Nephron progenitor cell (in vitro differentiated cells): Measurements from ENCODE around the gene UBE2D2.
A peak's percentile ranks its signal among the peaks of the same experiment; 100 is the strongest.

Experiments
- DNase-seq: peaks from one replicate; pipeline ENCODE4 v3.0.0; 2021
- H3K27ac Mint-ChIP-seq: 2 replicates; pipeline ENCODE4 v1.8.0; 2021; ENCODE audit warnings: mild to moderate bottlenecking, moderate library complexity, mixed read lengths
- H3K27me3 Mint-ChIP-seq: 2 replicates; pipeline ENCODE4 v1.8.0; 2021; ENCODE audit warnings: mild to moderate bottlenecking, low read depth, mixed read lengths; ENCODE audit not compliant: poor library complexity
- H3K36me3 Mint-ChIP-seq: 2 replicates; pipeline ENCODE4 v1.8.0; 2021; ENCODE audit warnings: low read depth, mixed read lengths
- H3K4me1 Mint-ChIP-seq: 2 replicates; pipeline ENCODE4 v1.8.0; 2021; ENCODE audit warnings: mixed read lengths
- H3K4me3 Mint-ChIP-seq: 2 replicates; pipeline ENCODE4 v1.8.0; 2021; ENCODE audit warnings: mild to moderate bottlenecking, moderate library complexity, mixed read lengths
- H3K9me3 Mint-ChIP-seq: 2 replicates; pipeline ENCODE4 v1.8.0; 2021; ENCODE audit warnings: mild to moderate bottlenecking, moderate library complexity, mixed read lengths
- TF ChIP-seq, protein P1 (sequence below): fragments of 200-600 bp; sonication (generic); IDR thresholded peaks from 2 replicates; pipeline ENCODE4 v1.5.0; 2021; ENCODE audit warnings: antibody characterized with exemption

The UBE2D2 gene

DNA sequence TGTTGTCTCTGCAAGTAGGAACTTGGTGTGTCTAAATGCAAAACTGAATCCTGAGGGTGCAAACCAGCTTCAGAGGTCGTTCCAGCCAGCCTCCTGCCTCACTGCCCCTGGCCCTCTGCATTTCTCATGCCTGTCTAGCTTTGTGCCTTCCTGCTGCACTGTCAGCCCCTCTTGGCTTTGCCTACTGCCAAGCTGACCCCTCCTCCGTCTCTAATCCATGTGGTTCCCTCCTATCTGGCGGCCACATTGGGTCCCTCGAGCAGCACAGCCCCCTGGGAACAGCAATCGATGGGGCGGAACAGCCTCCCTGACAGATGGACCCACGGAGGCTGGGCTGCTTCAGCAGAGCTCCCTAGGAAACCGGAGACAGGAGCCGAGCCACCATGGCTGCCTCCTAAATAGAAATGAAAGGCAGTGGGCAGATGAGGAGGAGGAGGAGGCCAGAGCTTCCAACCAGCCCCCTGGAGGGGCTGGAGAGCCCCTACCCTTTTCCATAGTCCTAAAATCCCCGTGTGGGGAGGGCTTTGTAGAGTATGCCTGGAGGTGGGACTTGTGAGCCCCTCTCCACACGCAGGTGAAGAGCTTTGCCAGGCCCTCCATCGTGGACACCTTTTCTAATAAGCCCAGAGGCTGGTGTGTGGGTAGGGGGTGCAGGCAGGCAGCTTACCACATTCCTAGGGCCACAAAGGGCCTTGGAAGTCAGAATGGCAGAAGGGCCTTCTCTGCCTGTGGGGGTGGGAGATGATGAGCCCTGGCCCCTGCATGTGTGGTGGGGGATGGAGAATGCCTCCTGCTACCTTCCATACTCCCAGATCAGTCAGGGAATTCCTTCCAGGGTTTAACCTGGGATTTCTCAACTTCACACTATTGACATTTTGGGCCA lies 77.8 kb downstream of the UBE2D2 start:
- no peaks in the 10 kb centered on the region for H3K36me3 Mint-ChIP-seq
- H3K27ac Mint-ChIP-seq: peak overlapping the region; percentile 72
- no peaks in the 10 kb centered on the region for H3K27me3 Mint-ChIP-seq
- H3K4me1 Mint-ChIP-seq: peaks cover 96% of the 10 kb centered on the region
- DNase-seq: peak; percentile 63
- peak overlapping the region; percentile 71 for H3K4me3 Mint-ChIP-seq
- TF ChIP-seq, protein P1, sequence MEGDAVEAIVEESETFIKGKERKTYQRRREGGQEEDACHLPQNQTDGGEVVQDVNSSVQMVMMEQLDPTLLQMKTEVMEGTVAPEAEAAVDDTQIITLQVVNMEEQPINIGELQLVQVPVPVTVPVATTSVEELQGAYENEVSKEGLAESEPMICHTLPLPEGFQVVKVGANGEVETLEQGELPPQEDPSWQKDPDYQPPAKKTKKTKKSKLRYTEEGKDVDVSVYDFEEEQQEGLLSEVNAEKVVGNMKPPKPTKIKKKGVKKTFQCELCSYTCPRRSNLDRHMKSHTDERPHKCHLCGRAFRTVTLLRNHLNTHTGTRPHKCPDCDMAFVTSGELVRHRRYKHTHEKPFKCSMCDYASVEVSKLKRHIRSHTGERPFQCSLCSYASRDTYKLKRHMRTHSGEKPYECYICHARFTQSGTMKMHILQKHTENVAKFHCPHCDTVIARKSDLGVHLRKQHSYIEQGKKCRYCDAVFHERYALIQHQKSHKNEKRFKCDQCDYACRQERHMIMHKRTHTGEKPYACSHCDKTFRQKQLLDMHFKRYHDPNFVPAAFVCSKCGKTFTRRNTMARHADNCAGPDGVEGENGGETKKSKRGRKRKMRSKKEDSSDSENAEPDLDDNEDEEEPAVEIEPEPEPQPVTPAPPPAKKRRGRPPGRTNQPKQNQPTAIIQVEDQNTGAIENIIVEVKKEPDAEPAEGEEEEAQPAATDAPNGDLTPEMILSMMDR: no peak
- H3K9me3 Mint-ChIP-seq: no peaks in the 10 kb centered on the region

DNA sequence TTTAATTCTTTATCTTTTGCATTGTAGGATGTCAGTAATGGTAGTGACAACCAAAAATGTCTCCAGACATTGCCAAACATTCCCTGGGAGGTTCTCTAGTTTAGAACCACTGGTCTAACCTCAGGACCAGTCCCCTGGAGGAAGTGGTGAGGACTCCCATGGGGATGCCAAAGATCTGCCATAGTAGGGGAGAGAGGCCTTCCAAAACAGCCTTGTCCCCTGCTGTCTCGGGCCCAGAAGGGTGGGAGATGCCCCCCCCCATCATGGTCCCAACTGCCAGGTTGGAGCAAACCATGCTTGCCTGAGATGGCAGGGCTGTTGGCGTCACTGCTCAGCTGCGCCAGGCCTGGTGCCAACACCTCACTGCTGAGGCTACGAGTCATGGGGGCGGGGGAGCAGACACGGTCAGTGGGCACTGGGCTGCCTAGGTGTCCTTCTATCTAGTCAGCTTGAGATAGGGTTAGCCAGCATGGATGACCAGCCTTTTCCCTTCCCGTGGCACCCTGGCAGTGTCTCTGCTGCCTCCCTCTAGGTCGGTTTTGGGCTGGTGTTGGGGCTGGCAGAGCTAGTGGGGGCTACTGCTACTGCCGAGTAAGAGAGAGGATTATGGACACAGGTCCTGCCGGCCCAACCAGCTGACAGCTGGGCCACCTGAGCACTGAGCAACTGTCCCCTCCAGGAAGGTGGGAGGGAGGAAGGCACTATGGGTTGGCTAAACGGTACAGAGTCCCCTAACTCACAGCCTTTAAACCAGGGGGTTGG lies 78.7 kb downstream of the UBE2D2 start:
- Mint-ChIP-seq H3K27me3 (peaks cover 1% of the 10 kb centered on the region), H3K4me3 (no peak overlapping the region), H3K9me3 (no peaks in the 10 kb centered on the region), H3K36me3 (no peaks in the 10 kb centered on the region), H3K4me1 (peaks cover 96% of the 10 kb centered on the region), H3K27ac (no peak overlapping the region)
- DNase-seq: no peak
- TF ChIP-seq, protein P1: no peak

DNA sequence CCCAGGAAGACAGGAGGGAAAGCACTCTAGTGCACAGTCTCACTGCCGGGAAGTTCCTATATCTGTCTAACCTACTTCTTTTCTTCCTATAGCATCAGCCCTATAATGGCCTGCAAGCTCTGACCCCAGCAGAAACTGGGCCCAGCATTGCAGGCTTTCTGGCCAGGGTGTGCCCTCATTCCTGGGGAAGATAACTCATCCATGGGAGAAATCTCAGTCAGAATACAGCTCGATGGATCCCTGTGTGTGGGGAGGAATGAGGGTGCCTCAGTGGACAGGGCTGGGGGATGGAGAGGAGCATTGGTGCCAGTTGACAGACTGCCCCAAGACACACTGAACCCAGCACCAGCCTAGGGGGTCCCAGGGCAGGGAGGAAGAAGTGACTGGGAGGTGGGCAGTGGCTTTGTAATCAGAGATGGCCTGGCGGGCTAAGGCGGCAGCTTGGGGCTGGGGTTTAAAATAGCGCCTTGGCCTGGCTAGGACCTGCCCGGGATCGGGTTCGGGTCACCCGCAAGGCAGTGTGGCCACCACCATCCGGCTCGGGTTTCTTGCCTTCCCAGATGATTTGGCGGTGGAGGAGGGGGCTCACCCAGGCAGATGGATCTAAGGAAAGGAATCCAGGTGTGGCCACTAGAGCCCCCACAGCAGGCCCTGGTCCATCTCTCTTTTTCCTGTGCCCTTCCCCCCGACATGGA lies 79.4 kb downstream of the UBE2D2 start:
- H3K27ac Mint-ChIP-seq: peak overlapping the region; percentile 16
- H3K4me1 Mint-ChIP-seq: peaks cover 96% of the 10 kb centered on the region
- H3K9me3 Mint-ChIP-seq: no peaks in the 10 kb centered on the region
- H3K4me3 Mint-ChIP-seq: peak overlapping the region; percentile 33
- DNase-seq: no peak
- TF ChIP-seq, protein P1: no peak
- no peaks in the 10 kb centered on the region for H3K36me3 Mint-ChIP-seq
- peaks cover 6% of the 10 kb centered on the region for H3K27me3 Mint-ChIP-seq

DNA sequence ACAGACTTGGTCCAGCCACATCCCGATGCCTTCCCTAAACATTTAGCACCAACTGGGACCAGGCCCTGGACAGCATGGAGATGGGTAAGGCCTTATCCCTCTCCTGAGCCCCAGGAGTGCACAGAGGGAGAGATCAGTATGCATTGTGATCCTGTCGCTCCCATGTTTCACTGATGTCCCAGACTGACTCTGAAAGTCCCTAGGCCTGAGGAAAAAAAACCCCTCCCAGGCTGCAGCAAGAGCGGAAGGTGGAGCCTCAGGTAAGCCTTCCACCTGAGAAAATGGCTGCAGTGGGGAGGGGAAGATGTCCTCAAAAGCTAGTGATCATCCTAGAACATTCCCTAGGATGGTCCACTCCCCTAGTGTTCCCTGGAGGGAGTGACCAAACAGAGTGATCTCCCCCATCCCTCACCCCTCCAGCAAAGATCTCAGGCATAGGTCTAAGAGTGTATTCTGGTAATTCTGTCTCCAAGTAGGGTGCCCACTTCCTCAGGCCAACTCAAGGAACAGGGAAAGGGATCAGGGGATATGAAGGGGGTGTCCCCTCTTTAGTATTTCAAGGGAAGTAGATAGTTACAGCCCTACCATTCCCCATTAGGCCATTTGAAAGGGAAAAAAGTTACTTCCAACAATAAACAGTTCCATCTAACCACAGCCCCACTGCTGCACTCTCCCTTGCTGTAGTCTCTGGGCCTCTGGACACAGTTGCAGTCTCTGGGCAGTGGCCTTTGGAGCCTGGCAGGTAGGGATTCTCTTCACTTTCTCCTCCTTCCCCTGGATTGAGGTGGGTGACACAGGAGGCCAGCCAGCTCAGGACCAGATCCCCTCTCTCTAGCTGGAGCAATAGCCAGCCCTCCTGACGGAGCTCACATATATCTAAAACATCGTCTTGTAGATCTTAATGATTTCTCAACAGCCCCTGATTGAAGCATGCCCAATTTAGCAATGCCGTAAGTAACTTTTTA lies 80.3 kb downstream of the UBE2D2 start:
- Mint-ChIP-seq H3K4me3 (peak overlapping the region; percentile 52), H3K27ac (peak overlapping the region; percentile 79), H3K4me1 (peaks cover 96% of the 10 kb centered on the region), H3K36me3 (no peaks in the 10 kb centered on the region), H3K9me3 (no peaks in the 10 kb centered on the region), H3K27me3 (peaks cover 9% of the 10 kb centered on the region)
- no peak for DNase-seq
- TF ChIP-seq, protein P1: no peak

DNA sequence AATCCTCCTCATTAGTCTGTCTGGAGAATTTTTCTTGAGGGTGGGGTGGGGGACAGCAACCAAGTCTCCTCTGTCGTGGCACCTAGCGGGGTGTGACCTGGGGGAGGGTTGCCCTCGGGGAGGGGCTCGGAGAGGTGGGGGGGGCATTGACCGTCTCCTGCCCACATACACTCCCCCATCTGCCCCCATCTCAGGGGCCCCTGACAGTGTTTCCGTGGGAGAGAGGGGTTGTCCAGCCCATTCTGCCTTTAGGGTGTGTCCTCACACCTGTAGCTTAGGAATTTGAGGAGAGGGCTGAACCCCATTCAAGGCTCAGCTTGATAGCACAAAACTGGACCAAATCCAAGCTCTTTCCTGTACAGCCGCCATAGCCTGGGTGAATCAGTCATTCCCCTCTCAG lies 81.1 kb downstream of the UBE2D2 start:
- peak overlapping the region; percentile 52 for H3K4me3 Mint-ChIP-seq
- no peaks in the 10 kb centered on the region for H3K36me3 Mint-ChIP-seq
- no peaks in the 10 kb centered on the region for H3K9me3 Mint-ChIP-seq
- H3K4me1 Mint-ChIP-seq: peaks cover 96% of the 10 kb centered on the region
- H3K27ac Mint-ChIP-seq: no peak overlapping the region
- DNase-seq: no peak
- TF ChIP-seq, protein P1: no peak
- peaks cover 12% of the 10 kb centered on the region for H3K27me3 Mint-ChIP-seq
